Fibroblast of the aortic adventitia (primary cell): ENCODE measurements around the gene HK1. TPM values are rescaled to one million over a fixed set of nuclear protein-coding genes. Genes with fewer than 3 reads are reported as not detected.

ENCODE experiments used
- DNase-seq: peaks from one replicate; pipeline ENCODE4 v3.0.0-alpha.2; 2010; ENCODE audit warnings: low read depth
- H3K4me3 ChIP-seq: 2 replicates; pipeline ENCODE4 v1.5.1; 2011; ENCODE audit warnings: low read depth, mild to moderate bottlenecking, control low read depth, low read length, moderate library complexity
- CTCF ChIP-seq: IDR thresholded peaks from 2 replicates; pipeline ENCODE4 v1.5.1; 2011; ENCODE audit warnings: mild to moderate bottlenecking, low read length, control low read depth, inconsistent platforms; ENCODE audit not compliant: insufficient read depth
- total RNA-seq: library from RNA; depleted of rRNA; stranded (reverse); fragments of >200 nt; gene quantifications from 2 replicates; pipeline ENCODE4 v1.2.3, GENCODE V29; 2012; ENCODE audit warnings: low replicate concordance

The HK1 gene
- total RNA-seq, 1 donor: 84.1 TPM

- H3K4me3 ChIP-seq: no peak overlapping the region
- peak; percentile 81 for DNase-seq
- TF ChIP-seq CTCF: peak; percentile 81
Observed at GRCh38 chr10:69413221-69413865, 135.0 kb downstream of the HK1 start.

- no peak for TF ChIP-seq CTCF
- no peak overlapping the region for H3K4me3 ChIP-seq
- no peak for DNase-seq
Observed at GRCh38 chr10:69414036-69415018, 136.0 kb downstream of the HK1 start.

- no peak for DNase-seq
- H3K4me3 ChIP-seq: no peak overlapping the region
- TF ChIP-seq CTCF: no peak
Observed at GRCh38 chr10:69415049-69415448, 136.8 kb downstream of the HK1 start.

GRCh38 chr10:69415951-69416350 is 137.7 kb downstream of the HK1 start:
- no peak for TF ChIP-seq CTCF
- no peak for DNase-seq

GRCh38 chr10:69416695-69417094 is 138.4 kb downstream of the HK1 start, which contains the start of gene TACR2:
TSS of gene TACR2 (minus strand) at chr10:69416918. CDS start at chr10:69416323, 595 bp downstream.
- TF ChIP-seq CTCF: no peak
- no peak within 1 kb of the TSS for H3K4me3 ChIP-seq
- no peak for DNase-seq

More at GRCh38 chr10:69415951-69416350, 137.7 kb downstream of the HK1 start:
- H3K4me3 ChIP-seq: no peak overlapping the region

- no peak for DNase-seq
- TF ChIP-seq CTCF: no peak
Observed at GRCh38 chr10:69417542-69417941, 139.2 kb downstream of the HK1 start.

More at GRCh38 chr10:69417542-69417941, 139.2 kb downstream of the HK1 start:
- H3K4me3 ChIP-seq: no peak overlapping the region
